GM19240 (cell line): ENCODE data around the gene GCNT4.

Experiments
- DNase-seq: peaks from one replicate; pipeline ENCODE4 v3.0.0; 2011; ENCODE audit warnings: low spot score; ENCODE audit not compliant: insufficient read length

The GCNT4 gene

GRCh38 chr5:75051217-75051751 is 1.1 kb downstream of the GCNT4 start:
- DNase-seq: no peak

GRCh38 chr5:75050415-75050814 is 1.9 kb downstream of the GCNT4 start:
- no peak for DNase-seq

GRCh38 chr5:75049456-75050351 is 2.7 kb downstream of the GCNT4 start:
- peak; percentile 21 for DNase-seq

GRCh38 chr5:75048457-75048953 is 3.9 kb downstream of the GCNT4 start:
- peak; percentile 8 for DNase-seq

GRCh38 chr5:75047356-75047755 is 5.0 kb downstream of the GCNT4 start:
- DNase-seq: no peak

GRCh38 chr5:75046366-75047142 is 5.8 kb downstream of the GCNT4 start:
- no peak for DNase-seq

- no peak for DNase-seq
Observed at GRCh38 chr5:75045071-75045470, 7.3 kb downstream of the GCNT4 start.

GRCh38 chr5:75044406-75044805 is 8.0 kb downstream of the GCNT4 start:
- DNase-seq: no peak

GRCh38 chr5:75043633-75044264 is 8.6 kb downstream of the GCNT4 start:
- DNase-seq: no peak

GRCh38 chr5:75042522-75042921 is 9.8 kb downstream of the GCNT4 start:
- DNase-seq: no peak

- no peak for DNase-seq
Observed at GRCh38 chr5:75040973-75041372, 11.4 kb downstream of the GCNT4 start.

GRCh38 chr5:75037106-75037505 is 15.3 kb downstream of the GCNT4 start:
- DNase-seq: no peak

GRCh38 chr5:75034137-75034739 is 18.1 kb downstream of the GCNT4 start:
- no peak for DNase-seq

GRCh38 chr5:75031366-75031765 is 21.0 kb downstream of the GCNT4 start:
- DNase-seq: no peak

GRCh38 chr5:75028090-75028489 is 24.3 kb downstream of the GCNT4 start:
- no peak for DNase-seq

GRCh38 chr5:75023368-75024159 is 28.8 kb downstream of the GCNT4 start:
- no peak for DNase-seq

- DNase-seq: no peak
Observed at GRCh38 chr5:75021800-75022199, 30.6 kb downstream of the GCNT4 start.

- no peak for DNase-seq
Observed at GRCh38 chr5:75021219-75021618, 31.1 kb downstream of the GCNT4 start.

GRCh38 chr5:75020016-75020656 is 32.2 kb downstream of the GCNT4 start:
- DNase-seq: no peak
